H4 (cell line): ENCODE results near the gene IGDCC3. TPM values are rescaled to one million over a fixed set of nuclear protein-coding genes. Genes with fewer than 3 reads are reported as not detected.

Experiments
- DNase-seq: peaks from one replicate; pipeline ENCODE4 v3.0.0-alpha.2; 2015; ENCODE audit warnings: low spot score
- total RNA-seq: library from RNA; depleted of rRNA; stranded (reverse); fragments of >200 nt; shearing (Covaris generic); gene quantifications from 2 replicates; pipeline ENCODE4 v1.2.3, GENCODE V29; 2014

The IGDCC3 gene
- total RNA-seq, 1 experiment from 2014 or later = not detected

DNA sequence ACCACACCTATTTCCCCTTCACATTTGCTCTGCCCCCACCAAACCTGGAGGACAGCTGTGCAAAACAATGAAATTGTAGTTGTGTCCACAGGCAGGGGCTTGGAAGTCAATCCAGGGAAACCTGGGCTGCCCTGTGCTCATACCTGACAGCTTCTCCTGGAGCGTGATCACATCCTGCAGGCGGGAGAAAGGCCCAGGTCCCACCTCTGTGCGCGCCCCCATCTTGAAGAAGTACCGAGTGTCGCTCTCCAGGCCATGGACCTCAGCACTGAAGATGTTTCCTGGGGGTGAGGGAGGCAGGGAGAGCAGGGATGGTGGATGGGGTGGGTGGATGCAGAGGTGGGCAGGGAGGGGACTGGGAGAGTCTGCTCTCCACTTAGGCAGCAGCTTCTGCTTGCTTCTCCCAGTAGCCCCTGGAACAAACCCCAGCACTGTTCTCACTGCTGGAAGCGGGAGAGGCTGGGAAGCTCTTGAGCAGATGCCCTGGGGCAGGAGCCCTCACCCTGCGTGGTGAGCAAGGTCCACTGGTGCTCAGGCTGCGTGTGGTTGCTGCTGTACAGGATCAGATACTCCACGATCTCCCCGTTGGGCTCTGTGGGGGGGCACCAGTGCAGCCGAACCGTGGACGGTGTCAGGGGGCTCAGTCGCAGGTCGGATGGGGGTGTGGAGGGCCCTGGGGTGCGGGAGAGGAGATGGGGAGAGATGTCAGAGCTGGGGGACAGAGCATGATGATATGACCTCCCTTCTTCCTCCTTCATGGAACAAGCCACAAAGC, 10.7 kb upstream of the IGDCC3 start:
- DNase-seq = no peak

DNA sequence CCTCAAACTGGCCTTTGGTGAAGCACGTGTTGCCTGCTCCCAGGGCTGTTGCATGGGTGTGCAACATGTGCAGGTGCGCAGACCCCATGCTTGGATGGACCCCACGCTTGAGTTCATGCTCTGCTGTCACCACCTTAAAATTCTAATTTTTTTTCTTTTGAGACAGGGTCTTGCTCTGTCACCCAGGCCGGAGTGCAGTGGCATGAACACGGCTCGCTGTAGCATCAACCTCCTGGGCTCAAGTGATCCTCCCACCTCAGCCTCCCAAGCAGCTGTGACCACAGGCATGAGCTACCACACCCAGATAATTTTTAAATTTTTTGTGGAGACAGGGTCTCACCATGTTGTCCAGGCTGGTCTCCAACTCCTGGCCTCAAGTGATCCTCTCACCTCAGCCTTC, 9.1 kb upstream of the IGDCC3 start:
- DNase-seq = no peak

DNA sequence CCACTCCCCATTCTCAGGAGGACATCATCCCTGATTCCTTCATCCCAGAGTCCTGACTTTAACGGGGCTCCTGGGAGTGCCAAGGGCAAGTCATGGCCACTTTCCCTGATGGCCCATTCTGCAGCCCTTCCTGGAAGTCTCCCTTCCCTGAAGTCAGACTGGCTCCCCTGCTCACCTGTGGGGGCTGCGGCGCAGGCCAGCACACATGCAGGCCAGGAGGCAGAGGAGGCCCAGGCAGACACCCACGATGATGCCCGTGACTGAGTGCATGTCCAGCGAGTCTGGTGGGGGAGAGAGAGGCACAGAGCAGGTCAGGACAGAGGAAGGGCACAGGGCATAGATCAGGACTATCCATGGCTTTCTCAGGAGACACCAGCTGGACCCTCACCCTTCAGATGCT, 8.6 kb upstream of the IGDCC3 start:
- DNase-seq = no peak

DNA sequence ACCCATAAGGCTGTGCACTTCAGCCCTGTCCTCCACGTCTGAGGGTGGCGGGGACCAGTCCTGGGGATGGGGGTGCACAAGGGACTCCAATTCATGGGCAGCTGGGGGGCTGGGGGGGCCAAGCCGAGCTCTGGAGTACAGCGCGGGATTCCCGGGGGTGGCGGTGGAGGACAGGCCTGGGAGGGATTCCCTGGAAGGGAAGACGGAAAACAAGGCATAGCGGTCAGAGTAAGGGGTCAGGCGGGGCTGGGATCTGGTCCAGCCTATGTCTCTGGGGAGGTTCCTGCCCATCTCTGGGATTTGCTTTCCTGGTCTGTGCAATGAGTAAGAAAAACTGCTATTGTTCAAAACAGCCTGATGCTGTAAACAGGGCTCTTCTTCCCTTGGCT, 8.1 kb upstream of the IGDCC3 start:
- DNase-seq = no peak

DNA sequence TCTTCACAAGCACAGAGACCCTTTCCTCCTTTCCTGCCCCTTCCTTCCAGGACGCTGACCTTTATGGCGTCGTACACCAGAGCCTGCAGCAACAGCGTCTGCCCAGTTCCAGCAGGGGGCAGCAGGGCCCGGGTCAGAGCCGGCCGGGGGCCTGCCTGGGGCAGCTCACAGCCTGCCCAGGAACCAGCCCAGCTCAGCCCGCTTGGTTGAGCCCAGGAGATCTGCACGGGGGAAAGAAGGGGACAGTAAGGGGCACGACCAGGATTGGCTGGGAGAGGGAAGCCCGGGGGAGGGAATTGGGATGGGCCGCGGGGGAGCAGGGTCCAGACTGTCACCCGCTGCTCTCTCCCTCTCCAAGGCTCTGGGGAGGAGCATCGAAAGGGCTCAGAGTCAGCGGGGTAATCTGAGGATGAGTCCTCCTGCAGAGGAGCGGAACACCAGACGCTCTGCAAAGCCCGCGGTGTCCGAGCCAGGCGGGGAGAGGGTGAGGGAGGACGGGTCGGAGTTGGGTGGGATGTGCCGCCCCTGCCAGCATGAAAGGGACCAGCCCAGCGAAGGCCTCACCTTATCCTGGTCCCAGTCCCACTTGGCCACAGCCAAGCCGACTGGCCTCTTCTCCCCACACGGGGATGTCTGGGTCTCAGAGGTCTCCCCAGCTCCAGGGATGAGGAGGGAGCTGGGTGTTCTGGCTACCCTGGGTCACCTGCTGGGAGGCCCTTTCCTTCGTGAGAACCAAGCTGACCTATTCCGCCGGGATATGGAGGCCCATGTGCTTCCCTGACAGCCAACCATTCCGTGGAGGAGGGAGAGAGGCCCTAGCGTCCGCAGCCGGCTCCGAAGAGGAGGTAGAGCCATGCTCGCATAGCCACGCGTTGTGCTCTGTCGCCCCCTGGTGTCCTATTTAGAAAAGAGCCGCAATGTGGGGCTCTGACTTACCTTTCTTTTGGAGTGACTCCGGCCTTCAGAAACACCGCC, 7.4 kb upstream of the IGDCC3 start:
- peak; percentile 78 for DNase-seq

DNA sequence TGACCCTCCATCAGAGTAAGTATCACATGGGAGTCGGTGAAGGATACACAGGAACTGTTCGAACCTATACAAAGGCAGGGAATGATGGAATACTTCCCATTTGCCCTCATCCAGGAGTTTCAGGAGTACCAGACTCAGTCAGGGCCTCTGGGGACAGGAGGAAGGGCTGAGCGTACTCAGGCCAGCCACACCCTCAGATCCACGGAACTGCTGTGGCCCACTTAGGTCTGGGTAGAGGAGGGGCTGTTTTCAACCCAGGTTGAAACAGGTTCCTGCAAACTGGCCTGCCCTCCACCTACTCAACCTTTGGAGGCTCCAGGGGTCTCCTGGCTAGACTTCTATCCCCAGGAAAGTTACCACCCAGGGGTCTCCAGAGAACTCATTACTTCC, 6.7 kb upstream of the IGDCC3 start:
- no peak for DNase-seq

DNA sequence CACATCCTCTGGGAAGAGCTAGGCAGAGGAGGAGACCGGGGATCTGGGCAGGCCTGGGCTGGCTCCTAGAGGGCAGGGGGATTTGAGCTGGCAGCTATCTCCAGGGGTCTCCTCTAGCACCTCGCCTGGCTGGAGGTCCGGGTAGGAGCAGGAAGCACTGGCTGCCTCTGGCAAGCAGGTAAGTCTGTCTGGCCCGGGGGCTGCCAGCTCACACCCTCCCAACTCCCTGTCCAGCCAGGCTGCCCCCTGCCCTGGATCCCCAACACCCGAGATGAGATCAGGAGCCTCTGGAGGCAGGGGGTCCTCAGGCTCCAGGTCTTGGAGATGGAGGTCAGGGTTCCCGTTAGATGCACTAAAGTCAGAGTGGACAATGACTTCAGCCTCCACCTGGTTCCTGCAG, 6.2 kb upstream of the IGDCC3 start:
- DNase-seq = no peak

DNA sequence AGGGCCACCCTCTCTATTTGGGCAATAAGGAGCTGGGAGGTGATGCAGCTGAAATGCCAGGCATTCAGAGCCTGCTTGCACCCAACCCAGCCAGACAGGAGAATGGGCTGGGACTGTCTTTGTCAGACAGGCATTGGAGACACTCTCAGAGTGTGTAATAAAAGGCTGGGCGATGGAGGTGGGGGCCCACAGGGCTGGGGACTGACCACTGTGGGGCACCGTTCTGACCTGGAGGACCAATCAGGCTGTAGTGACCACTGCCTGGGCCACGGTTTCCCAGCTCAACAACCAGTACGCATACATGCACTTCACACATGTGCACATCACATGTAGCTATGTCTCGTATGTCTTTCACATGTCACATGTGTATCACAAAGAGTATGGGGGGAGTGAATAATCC, 5.7 kb upstream of the IGDCC3 start:
- no peak for DNase-seq

DNA sequence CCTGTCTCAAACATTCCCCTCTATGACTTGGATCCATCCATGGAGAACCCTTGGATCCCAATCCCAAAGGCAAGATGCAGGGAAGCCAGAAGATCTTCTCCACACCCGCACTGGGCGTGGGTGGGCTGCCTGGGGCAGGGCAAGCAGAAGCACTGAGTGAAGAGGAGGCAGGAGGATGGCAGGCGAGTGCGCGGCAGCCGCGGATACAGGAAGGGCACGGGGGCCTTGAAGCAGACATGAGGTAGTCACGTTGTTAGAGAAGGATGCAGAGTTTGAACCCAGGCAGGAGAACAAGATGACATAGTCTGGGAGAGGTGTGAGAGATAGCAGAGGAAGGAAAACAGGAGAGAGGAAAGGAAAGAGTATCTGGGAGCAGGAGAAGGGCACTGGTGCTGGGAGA, 5.1 kb upstream of the IGDCC3 start:
- DNase-seq = no peak

DNA sequence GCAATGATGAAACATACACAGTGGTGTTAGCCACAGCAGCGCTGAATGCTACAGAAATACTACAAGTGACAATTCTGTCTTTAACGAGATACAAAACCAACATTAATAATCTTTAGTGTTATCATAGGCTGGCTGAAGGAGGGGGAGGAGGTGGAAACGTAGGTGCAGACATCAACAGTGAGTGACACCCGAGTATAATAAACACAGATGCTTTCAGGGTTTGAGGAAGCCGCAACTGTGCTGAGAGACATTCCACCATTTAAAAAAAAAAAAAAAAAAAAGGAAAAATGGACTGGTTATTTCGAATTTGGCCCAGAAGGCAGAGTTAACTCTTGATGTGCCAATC, 4.3 kb upstream of the IGDCC3 start:
- no peak for DNase-seq

DNA sequence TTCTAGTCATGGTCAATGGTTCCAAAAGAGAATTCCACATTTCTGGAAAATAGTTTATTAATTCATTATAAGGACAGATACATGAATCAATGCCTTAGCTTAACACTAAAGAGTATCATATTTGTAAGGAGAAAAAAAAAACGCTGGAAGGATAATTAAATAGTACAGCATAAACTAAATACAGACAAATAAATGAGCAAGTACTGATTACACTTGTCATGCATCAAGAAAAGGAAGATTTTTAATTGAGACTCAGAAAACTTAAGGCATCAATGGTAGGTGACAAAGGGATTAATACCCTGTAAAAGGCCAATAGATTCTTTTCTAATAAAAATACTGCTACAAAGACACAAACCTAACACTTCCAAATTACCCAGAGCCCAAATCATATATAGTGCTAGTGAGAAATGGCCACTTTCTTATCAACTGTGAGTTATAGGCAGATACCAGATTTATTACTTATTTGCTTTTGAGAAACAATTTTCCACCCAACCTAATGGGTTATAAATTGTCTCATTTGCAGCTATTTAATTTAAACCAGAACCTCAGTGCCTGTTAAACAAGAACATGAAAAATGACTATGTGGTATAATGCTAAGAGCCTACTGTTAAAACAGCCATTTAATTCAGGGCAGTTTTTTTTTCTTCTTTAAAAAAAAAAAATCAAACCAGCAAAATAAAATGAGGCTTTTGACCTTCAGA, 3.8 kb upstream of the IGDCC3 start:
- DNase-seq = no peak

DNA sequence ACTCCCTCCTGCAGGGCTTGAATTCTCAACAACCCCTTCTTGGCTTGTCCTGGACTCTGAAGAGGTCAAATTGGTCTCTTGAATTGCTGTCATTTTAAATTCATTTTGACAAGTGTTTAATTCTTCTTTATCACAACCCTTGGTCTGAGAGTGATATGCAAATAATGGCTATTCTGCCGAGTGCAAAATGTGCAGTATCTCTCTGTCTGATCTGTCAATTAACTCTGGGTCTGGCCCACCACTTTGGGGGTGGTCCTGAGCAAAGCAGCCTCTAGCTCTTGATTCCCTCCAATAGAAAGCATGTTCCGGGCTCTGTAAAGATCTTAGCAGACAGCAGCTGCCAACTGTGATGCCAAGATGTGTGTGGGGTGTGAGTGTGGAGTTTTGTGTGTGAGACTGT, 2.2 kb upstream of the IGDCC3 start:
- no peak for DNase-seq

DNA sequence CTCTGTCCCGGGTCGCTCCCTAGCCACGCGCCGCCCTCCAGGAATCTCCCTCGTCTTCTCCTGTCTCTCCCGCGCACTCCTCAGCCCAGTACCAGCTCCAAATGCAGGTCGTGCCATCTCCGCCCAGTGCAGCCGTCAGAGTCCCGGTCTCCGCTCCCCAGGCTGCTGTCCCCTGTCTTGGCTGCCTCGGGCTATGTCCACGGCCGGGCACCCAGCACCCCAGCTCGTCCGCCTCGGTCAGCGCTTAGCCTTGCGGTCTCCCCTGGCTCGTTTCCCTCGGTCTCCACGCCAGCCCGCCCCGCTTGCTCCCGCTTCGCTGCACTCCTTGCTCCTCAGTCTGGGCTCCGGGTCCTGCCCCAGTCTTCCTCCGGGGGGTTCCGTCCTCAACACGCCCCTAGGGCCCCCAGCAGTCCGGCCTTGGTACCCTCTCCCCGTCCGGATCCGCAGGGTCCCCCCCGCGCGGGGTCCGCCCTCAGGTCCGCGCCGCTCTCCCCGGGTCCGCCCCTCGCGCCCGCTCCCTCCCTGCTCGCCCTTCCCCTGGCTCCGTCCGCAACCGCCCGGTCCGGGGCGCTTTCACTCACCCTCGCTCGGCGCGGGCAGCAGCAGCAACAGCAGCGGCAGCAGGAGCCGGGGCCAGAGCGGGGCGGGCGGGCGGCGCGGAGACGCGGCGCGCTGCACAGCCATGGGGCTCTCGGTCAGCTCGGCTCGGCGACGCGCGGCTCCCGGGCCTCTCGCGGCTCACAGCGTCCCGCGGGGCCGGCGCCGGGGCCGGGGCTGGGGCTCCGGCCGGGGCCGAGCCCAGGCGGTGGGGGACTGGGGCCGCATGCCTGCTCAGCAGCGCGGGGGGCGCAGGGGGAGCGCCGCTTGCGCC, 462 bp downstream of the IGDCC3 start:
- DNase-seq = no peak

DNA sequence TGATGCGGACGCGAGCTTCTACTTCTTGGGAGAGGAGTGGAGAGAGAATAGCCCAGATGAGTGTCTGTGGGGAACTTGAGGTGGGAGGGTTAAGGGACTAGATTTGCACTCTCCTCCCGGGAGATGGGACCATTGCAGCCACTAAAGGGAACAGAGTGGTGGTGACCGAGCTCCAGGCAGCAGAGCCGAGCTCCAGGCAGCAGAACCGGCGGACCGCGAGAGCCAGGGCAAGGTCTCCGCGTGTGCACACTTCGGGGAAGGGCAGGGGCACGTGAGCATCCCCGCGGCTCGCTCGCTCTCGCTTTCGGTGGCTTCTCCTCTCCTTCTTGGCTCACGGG, 1.1 kb downstream of the IGDCC3 start:
- no peak for DNase-seq

DNA sequence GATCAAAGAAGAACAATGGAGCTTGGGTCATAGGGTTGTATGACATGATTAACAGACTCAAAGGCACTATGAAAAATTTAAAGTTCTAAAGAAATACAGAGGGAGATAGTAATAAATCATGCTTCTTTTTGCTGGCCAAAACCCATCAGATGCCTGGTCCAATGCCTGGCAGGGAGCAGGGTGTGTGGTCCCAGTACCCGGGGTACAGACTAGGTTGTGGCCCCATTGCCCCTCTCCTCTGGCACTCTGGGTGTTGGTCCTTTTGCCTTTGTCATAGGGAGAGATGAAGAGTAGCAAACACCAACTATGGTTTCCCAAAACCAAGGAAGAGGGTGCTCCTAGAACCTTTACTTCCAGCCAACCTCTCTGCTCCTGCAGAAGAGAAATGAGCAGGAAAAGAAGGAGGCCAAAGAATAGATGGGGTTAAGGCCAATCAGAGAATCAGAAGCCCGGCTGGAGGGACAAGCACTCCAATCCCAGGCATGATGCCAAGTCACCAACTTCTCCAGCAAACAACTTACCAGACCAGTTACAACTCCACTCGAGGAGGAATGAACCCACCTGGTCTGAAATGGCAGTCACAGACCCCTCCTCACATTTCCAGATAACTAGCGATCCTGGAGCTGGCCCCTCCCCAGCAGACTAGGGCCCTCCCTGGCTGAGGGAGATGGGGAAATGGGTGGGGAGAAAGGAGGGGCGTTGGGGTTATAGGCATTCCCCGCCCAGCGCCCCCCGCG, 1.8 kb downstream of the IGDCC3 start:
- no peak for DNase-seq

DNA sequence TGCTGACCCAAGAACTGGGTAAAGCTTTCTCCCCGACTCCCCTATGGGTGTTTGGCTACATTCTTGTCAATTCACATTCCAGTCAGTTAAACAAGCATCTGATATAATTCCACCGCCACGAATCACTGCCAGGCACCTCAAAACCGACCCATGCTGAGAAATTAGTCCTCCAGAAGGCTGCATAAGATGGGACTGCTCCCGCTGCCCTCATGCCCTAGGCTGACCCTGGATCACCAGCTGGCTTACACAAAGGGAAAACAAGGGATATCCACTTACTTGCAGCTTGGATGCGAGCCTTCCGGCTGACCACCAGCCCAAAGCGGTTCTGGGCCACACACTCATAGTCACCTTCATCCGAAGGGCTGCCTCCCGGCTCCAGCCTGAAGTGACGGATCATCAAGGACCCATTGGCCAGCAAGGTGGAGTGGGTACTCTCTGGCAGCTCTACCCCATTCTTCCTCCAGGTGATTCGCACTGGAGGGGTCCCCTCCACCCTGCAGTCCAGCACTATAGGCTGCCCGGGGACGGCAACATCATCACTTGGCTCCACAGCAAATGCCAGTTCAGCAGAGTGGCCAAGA, 2.9 kb downstream of the IGDCC3 start:
- no peak for DNase-seq

DNA sequence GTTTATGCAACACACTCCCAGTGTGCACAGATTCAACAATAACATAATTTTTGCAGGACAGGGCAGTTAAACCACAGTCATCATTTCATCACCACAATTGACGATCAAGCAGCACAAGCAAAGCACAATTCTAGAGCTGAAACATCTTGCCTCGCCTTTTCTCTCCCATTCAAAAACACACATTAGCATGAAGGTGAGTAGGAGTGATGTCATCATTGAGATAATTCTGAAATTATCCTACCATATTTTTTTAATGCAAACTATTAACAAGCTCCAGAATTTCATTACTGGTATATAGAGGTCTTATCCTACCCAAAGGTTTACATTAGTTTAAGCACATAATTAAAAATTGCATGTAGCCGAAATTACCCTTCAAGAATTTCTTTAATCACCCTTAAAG, 3.5 kb downstream of the IGDCC3 start:
- no peak for DNase-seq

DNA sequence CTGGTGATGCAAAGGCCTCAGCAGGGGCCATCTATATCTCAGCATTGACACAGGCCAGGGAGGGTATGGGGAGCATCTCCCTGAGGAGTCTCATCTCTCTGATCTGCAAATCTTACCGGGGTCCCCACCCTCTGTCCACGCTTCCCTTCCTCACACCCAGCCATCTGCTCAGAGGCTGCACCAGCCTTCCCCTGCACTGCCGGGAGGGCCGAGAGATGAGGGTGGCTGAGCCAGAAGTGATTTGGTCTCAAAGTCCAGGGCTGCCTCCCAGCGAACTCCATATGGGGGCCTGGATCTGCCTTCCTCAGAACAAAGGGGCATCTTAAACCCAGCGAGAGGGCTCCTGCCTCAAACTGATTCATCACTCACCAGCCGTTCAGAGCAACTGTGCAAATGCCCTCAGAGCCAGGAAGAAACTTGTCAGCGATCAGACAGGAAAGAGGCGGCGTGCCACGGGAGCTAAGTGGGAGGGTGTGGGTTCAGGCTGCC, 4.6 kb downstream of the IGDCC3 start:
- DNase-seq = no peak

DNA sequence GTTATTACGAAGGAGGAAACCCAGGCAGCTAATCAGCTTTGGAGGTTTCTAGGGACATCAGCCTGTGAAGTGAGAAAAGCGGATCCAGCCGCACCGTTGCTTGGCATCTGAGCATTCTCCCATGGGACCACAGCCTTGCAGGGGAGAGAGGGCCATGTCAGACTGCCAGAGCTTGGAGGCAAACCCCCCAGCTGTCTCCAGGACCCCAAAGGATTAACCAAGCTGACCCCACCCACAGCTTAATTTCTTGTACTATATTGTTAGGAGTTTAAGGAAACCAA, 5.1 kb downstream of the IGDCC3 start:
- no peak for DNase-seq

DNA sequence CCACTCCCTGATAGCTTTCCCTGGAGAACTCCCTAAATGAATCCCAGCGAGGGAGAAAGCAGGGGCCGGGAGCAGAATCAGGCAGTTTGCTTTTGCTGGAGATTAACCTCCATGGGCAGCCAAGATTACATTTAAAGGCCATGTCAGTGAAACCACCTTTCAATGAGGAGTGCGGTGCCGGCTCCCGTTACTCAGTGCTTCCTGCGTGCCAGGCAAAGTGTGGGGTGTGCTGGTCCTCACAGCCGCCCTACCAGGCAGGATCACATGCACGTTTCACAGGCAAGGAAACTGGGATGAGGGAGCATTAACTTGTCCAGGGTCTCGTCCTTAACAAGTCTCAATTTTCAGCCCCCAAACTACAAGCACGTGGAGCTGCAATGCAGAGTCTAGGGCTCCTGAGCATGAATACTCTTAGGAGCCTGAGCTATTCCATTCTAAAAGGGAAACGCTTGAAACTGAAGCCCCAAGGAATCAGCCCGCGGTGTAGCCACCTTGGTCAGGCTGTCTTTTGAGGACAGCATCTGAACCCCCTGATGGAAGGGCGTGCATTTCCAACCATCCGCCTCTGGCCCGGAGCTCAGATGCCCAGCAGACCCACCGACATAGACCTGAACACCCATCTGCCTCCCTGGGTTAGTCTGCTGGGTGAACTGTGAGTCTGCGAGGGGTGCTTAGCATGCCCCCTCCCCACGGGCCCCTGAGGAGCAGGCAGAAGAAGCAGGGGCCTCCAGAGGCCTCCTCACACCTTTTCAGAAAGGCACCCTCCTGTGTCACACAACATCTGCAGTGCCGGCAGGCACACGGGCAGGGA, 5.6 kb downstream of the IGDCC3 start:
- no peak for DNase-seq
